K562 (cell line): Measurements from ENCODE around the gene UBE2M. TPM values are rescaled to one million over a fixed set of nuclear protein-coding genes. Genes with fewer than 3 reads are reported as not detected.

ENCODE experiments used
- ATAC-seq: fragments of 200-7000 bp; cut with Tn5 transposase; 3 replicates; pipeline ENCODE4 v1.9.1; 2020; ENCODE audit warnings: moderate library complexity
- BruUV-seq: library from RNA; stranded (reverse); fragments of 400-500 nt; replicated peaks from 2 replicates; lab custom pipeline; 2021; lab: Mats Ljungman, UMichigan
- CTCF ChIA-PET: fragments of 300-600 bp; formaldehyde crosslinking; extraction: SDS; loops from one replicate; lab custom pipeline; 2021; ENCODE audit warnings: low intra/inter-chr PET ratio; lab: Yijun Ruan, JAX
- POLR2A ChIA-PET: fragments of 300-600, 350-650 bp; sonication (Branson Sonifier 250); formaldehyde crosslinking; extraction: SDS; loops from one replicate; lab custom pipeline; 2021; ENCODE audit warnings: antibody characterized with exemption, inconsistent platforms; lab: Yijun Ruan, JAX
- DNase-seq, 4 experiments: peaks; one replicate each; pipeline versions ENCODE4 v3.0.0 to v3.0.0-alpha.2; 2011 to 2018; ENCODE audit warnings: low spot score in 3 of 4, mixed read lengths in 3 of 4; ENCODE audit errors: extremely low read depth in 1 of 4
- FAIRE-seq: peaks from 2 replicates; lab custom pipeline; 2011; peaks lifted over from hg19 to GRCh38; lab: Jason Lieb, UNC
- H2AFZ ChIP-seq: 2 replicates; pipeline ENCODE4 v1.6.0; 2011; ENCODE audit warnings: low read depth, low read length, control low read depth, inconsistent platforms
- H3K27ac ChIP-seq: fragments of 200-600 bp; 3 replicates; pipeline ENCODE4 v1.8.0; 2011; ENCODE audit warnings: low read depth, mild to moderate bottlenecking, control low read depth, inconsistent platforms, low read length, moderate library complexity, mixed read lengths; ENCODE audit errors: extremely low read depth
- H3K27me3 ChIP-seq, 2 experiments: fragments of 300-600 bp in 1 of 2; 2 replicates in 1 of 2; 3 replicates in 1 of 2; pipeline versions ENCODE4 v1.6.0 to v1.8.0; 2011; ENCODE audit warnings: inconsistent platforms in 2 of 2, low read length in 2 of 2, mild to moderate bottlenecking in 1 of 2, mixed read lengths in 1 of 2, moderate library complexity in 1 of 2; ENCODE audit not compliant: control insufficient read depth in 2 of 2, insufficient read depth in 2 of 2
- H3K36me3 ChIP-seq: fragments of 300-600 bp; 3 replicates; pipeline ENCODE4 v1.8.0; 2011; ENCODE audit warnings: mild to moderate bottlenecking, low read length, inconsistent platforms; ENCODE audit not compliant: control insufficient read depth, insufficient read depth
- H3K4me1 ChIP-seq, 2 experiments: fragments of 200-600 bp in 1 of 2; replicated peaks in 1 of 2; 2 replicates in 1 of 2; 3 replicates in 1 of 2; pipeline versions ENCODE4 v1.5.1 to v1.8.0; 2011; ENCODE audit warnings: inconsistent platforms in 2 of 2, low read length in 2 of 2, mild to moderate bottlenecking in 1 of 2, mixed read lengths in 1 of 2, moderate library complexity in 1 of 2; ENCODE audit not compliant: control insufficient read depth in 2 of 2, insufficient read depth in 2 of 2
- H3K4me2 ChIP-seq: 2 replicates; pipeline ENCODE4 v1.6.1; 2011; ENCODE audit warnings: low read length, control low read depth, inconsistent platforms, mixed read lengths; ENCODE audit not compliant: insufficient read depth
- H3K4me3 ChIP-seq: fragments of 200-600 bp; sonication (generic), shearing (Covaris generic); 2 replicates; pipeline ENCODE4 v1.5.1; 2016; ENCODE audit warnings: control low read depth, inconsistent platforms
- H3K79me2 ChIP-seq: fragments of 200-600 bp; 3 replicates; pipeline ENCODE4 v1.8.0; 2011; ENCODE audit warnings: low read length, inconsistent platforms; ENCODE audit not compliant: control insufficient read depth, insufficient read depth
- H3K9ac ChIP-seq, 2 experiments: 2 replicates each; pipeline versions ENCODE4 v1.6.0 to v1.6.1; 2011; ENCODE audit warnings: low read depth in 2 of 2, low read length in 2 of 2, control low read depth in 1 of 2, inconsistent platforms in 1 of 2, mild to moderate bottlenecking in 1 of 2, mixed read lengths in 1 of 2; ENCODE audit not compliant: insufficient read depth in 1 of 2
- H3K9me1 ChIP-seq: one replicate; pipeline ENCODE4 v1.6.0; 2011; ENCODE audit warnings: inconsistent platforms, mild to moderate bottlenecking, low read length, moderate library complexity; ENCODE audit not compliant: control insufficient read depth, insufficient read depth
- H3K9me3 ChIP-seq: replicated peaks from 2 replicates; pipeline ENCODE4 v1.5.1; 2011; ENCODE audit warnings: low read depth, low read length, inconsistent platforms; ENCODE audit not compliant: control insufficient read depth, insufficient read depth
- H4K20me1 ChIP-seq: replicated peaks from 2 replicates; pipeline ENCODE4 v1.6.1; 2011; ENCODE audit warnings: low read length, inconsistent platforms, mixed read lengths; ENCODE audit not compliant: control insufficient read depth, insufficient read depth
- BACH1 ChIP-seq: fragments of 200-800 bp; sonication (Bioruptor generic); IDR thresholded peaks from 2 replicates; pipeline ENCODE4 v1.6.1; 2016; ENCODE audit warnings: missing genetic modification characterization, missing compliant biosample characterization
- ILF3 ChIP-seq: fragments of 450-650 bp; IDR thresholded peaks from 2 replicates; pipeline ENCODE4 v1.6.1; 2018; ENCODE audit warnings: antibody characterized with exemption, mild to moderate bottlenecking, moderate library complexity, borderline replicate concordance
- SIRT6 ChIP-seq: IDR thresholded peaks from one replicate; pipeline ENCODE4 v1.6.1; 2012; ENCODE audit warnings: low read depth, mild to moderate bottlenecking, control low read depth, inconsistent platforms, low read length, moderate library complexity
- WGBS: fragments of 100-300 bp; shearing (Covaris generic); methylation state at CpG from one replicate; pipeline ENCODE4 v1.1.6; 2016; ENCODE audit warnings: low coverage, mixed read lengths; ENCODE audit not compliant: insufficient coverage; ENCODE audit errors: missing lambda C conversion rate; 5-methylcytosine and 5-hydroxymethylcytosine counted together
- in situ Hi-C: fragments of 300-500 bp; cut with MboI; formaldehyde crosslinking; loops from 4 replicates; pipeline ENCODE4 v1.15.0; 2018; ENCODE audit warnings: inconsistent platforms, mixed read lengths
- intact Hi-C: fragments of 100-400 bp; cut with micrococcal nuclease; formaldehyde crosslinking; loops from 2 replicates; pipeline ENCODE4 v1.14.2; 2022
- polyA plus RNA-seq, 8 experiments: library from polyadenylated mRNA; depleted of rRNA in 4 of 8; stranded (reverse) in 5 of 8; unstranded in 3 of 8; fragments of >200 nt; fragmentation: Nextera tagmentation in 2 of 8; fragmentation: Illumina TruSeq in 1 of 8; extraction: Ambion mirVana in 2 of 8; extraction: Trizol in 1 of 8; gene quantifications; 2 replicates each; pipeline versions ENCODE4 v1.2.1 to v1.2.3, GENCODE V29; 2011 to 2014; ENCODE audit warnings: inconsistent platforms in 1 of 8, missing spikeins in 1 of 8
- total RNA-seq, 7 experiments: library from RNA; depleted of rRNA in 6 of 7; stranded (reverse); fragments of >200 nt in 6 of 7; fragmentation: Illumina TruSeq in 2 of 7; extraction: Trizol in 2 of 7; gene quantifications; 2 replicates each; pipeline versions ENCODE4 v1.2.1 to v1.2.3, GENCODE V29; 2011 to 2021; ENCODE audit warnings: low replicate concordance in 1 of 7
- TF ChIP-seq, protein P1 (sequence below): sonication (generic); formaldehyde crosslinking; IDR thresholded peaks from 2 replicates; pipeline ENCODE4 v1.8.1; 2023; ENCODE audit warnings: mild to moderate bottlenecking, missing genetic modification reagents

Gene UBE2M
- total and polyA plus RNA-seq, 9 of the 15 experiments (the other 6 are each of a cell fraction or from before 2014, with no cell fraction given), result 0.92 to 163 (median 85.7) TPM

DNA sequence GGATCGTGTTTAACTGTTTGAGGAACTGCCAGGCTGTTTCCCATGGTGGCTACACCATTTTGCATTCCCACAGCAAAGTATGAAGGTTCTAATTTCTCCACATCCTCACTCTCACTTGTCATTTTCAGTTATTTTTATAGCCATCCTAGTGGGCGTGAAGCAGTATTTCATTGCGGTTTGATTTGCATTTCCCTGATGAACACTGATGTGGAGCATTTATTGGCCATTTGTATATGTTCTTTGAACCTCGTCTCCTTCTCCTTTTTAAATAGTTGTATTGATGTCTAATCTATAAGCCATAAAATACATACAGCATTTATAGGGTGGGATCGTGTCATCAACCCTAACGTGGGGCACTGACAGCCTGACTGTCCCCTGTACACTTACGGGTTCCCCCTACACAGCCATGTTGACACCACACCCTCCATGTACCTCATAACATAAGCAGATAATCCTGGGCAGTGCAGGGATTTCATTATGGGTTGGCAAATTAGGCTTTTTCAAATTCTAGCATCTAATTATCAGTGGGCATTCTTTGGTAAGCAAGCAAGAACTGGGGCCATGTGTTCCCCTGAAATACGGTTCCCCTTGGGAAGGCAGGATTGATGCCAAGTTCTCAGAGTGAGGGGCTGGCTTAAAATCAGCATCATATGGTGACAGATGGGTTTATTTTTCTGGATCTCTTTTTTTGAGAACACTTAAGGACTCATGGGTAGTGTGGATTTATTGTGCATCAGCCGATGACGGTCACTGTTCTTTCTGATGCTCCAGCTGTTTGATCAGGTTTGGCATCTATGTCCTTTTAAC, 27.2 kb downstream of the UBE2M start:
- Histone ChIP-seq H3K79me2 (no peaks in the 10 kb centered on the region), H3K9ac (no peak overlapping the region), H3K4me1 (peaks cover 0 to 3% of the 10 kb centered on the region in 2 experiments; a peak in 1 of 5 replicates), H3K27me3 (peaks cover 0 to 5% of the 10 kb centered on the region in 2 experiments; a peak in 1 of 5 replicates), H2AFZ (no peak overlapping the region), H3K27ac (no peak overlapping the region), H3K4me3 (no peak overlapping the region), H4K20me1 (no peaks in the 10 kb centered on the region), H3K4me2 (no peak overlapping the region), H3K9me3 (no peaks in the 10 kb centered on the region), H3K36me3 (no peaks in the 10 kb centered on the region), H3K9me1 (no peaks in the 10 kb centered on the region)
- ATAC-seq (no peak), DNase-seq (no peak), FAIRE-seq (no peak)
- intact Hi-C loops (no loop called here), in situ Hi-C loops (no loop called here)
- ChIA-PET POLR2A (interaction anchor here (0.8 to 1.3 kb wide), 2 partner anchors 12 to 13 kb away, joined by 3 to 4 read pairs; partner anchors contain the start of gene TRIM28), CTCF (no interaction called here)
- no TSS peak for BruUV-seq
- TF ChIP-seq BACH1 (tag), result no peak
- TF ChIP-seq, protein P1, sequence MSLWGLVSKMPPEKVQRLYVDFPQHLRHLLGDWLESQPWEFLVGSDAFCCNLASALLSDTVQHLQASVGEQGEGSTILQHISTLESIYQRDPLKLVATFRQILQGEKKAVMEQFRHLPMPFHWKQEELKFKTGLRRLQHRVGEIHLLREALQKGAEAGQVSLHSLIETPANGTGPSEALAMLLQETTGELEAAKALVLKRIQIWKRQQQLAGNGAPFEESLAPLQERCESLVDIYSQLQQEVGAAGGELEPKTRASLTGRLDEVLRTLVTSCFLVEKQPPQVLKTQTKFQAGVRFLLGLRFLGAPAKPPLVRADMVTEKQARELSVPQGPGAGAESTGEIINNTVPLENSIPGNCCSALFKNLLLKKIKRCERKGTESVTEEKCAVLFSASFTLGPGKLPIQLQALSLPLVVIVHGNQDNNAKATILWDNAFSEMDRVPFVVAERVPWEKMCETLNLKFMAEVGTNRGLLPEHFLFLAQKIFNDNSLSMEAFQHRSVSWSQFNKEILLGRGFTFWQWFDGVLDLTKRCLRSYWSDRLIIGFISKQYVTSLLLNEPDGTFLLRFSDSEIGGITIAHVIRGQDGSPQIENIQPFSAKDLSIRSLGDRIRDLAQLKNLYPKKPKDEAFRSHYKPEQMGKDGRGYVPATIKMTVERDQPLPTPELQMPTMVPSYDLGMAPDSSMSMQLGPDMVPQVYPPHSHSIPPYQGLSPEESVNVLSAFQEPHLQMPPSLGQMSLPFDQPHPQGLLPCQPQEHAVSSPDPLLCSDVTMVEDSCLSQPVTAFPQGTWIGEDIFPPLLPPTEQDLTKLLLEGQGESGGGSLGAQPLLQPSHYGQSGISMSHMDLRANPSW (CRISPR knock-in tag), result no peak
- no peak for TF ChIP-seq ILF3
- no peak for TF ChIP-seq SIRT6
- 14% methylated on average over 10 of the region's 10 CpGs for WGBS
